ENCODE results near the gene FHAD1. TPM values are rescaled to one million over a fixed set of nuclear protein-coding genes. Genes with fewer than 3 reads are reported as not detected.

Gene FHAD1
- total and polyA plus RNA-seq, 10 of the 15 experiments (the other 5 are each of a cell fraction or from before 2014, with no cell fraction given) = 0.09 to 1.0 (median 0.32) TPM; not detected in 2

- 52% methylated on average over 11 of the region's 11 CpGs for WGBS (ENCODE audit: insufficient coverage, insufficient replicate concordance, low lambda C conversion rate, missing lambda C conversion rate)
- DNase-seq (ENCODE audit: low read depth, low spot score) (no peak), ATAC-seq (no peak), FAIRE-seq (no peak)
- Histone ChIP-seq H3K4me1 (ENCODE audit: control insufficient read depth, insufficient read depth, low read length) (peaks cover 9% of the 10 kb centered on the region), H3K27ac (ENCODE audit: control insufficient read depth, insufficient read depth) (no peak overlapping the region), H3K27me3 (replicated peaks in 1 of 2; ENCODE audit: control insufficient read depth in 2 of 2, insufficient read depth in 2 of 2, low read length in 1 of 2) (no peaks in the 10 kb centered on the region), H3K79me2 (ENCODE audit: control insufficient read depth, insufficient read depth, low read length) (no peaks in the 10 kb centered on the region), H3K4me3 (no peak overlapping the region), H2AFZ (ENCODE audit: control insufficient read depth, low read depth, low read length) (no peak overlapping the region), H3K9ac (ENCODE audit: control insufficient read depth, insufficient read depth, low read length) (no peak overlapping the region), H3K4me2 (ENCODE audit: control insufficient read depth, insufficient read depth) (no peak overlapping the region), H3K9me3 (replicated peaks; ENCODE audit: control insufficient read depth, insufficient read depth, low read length) (no peaks in the 10 kb centered on the region), H3K36me3 (ENCODE audit: control insufficient read depth in 2 of 2, insufficient read depth in 2 of 2, low read length in 1 of 2) (no peaks in the 10 kb centered on the region), H4K20me1 (ENCODE audit: control insufficient read depth, insufficient read depth) (no peaks in the 10 kb centered on the region)
- POLR2A ChIA-PET = no interaction called here
- RAD21 ChIA-PET (ENCODE audit: unreplicated experiment) = no interaction called here
- SMC1A ChIA-PET (ENCODE audit: uncharacterized antibody, unreplicated experiment) = no interaction called here
- BruUV-seq (replicated peaks) = no TSS peak
- in situ Hi-C loops (cut with MboI) (no loop called here), intact Hi-C loops (cut with micrococcal nuclease; ENCODE audit: unreplicated experiment) (no loop called here)
- CTCF ChIA-PET = no interaction called here
- TF ChIP-seq, protein P1, sequence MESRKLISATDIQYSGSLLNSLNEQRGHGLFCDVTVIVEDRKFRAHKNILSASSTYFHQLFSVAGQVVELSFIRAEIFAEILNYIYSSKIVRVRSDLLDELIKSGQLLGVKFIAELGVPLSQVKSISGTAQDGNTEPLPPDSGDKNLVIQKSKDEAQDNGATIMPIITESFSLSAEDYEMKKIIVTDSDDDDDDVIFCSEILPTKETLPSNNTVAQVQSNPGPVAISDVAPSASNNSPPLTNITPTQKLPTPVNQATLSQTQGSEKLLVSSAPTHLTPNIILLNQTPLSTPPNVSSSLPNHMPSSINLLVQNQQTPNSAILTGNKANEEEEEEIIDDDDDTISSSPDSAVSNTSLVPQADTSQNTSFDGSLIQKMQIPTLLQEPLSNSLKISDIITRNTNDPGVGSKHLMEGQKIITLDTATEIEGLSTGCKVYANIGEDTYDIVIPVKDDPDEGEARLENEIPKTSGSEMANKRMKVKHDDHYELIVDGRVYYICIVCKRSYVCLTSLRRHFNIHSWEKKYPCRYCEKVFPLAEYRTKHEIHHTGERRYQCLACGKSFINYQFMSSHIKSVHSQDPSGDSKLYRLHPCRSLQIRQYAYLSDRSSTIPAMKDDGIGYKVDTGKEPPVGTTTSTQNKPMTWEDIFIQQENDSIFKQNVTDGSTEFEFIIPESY (IDR thresholded peaks at IDR 0.05) = no peak
- no peak for TF ChIP-seq BMI1 (IDR thresholded peaks at IDR 0.05; ENCODE audit: borderline replicate concordance)
- TF ChIP-seq NFIC (IDR thresholded peaks at IDR 0.05; ENCODE audit: low read depth, low read length) = no peak
- TF ChIP-seq MEF2B (IDR thresholded peaks at IDR 0.05; ENCODE audit: partially characterized antibody, poor library complexity, severe bottlenecking) = no peak
- TF ChIP-seq RAD51 (IDR thresholded peaks at IDR 0.05) = no peak
- TF ChIP-seq STAT1 (conservative IDR thresholded peaks at IDR 0.05) = no peak
- TF ChIP-seq, protein P2, sequence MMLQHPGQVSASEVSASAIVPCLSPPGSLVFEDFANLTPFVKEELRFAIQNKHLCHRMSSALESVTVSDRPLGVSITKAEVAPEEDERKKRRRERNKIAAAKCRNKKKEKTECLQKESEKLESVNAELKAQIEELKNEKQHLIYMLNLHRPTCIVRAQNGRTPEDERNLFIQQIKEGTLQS (IDR thresholded peaks at IDR 0.05; ENCODE audit: borderline replicate concordance, extremely low read depth, low read depth, low read length) = no peak
- no peak for TF ChIP-seq ZSCAN29 (IDR thresholded peaks at IDR 0.05)
- no peak for TF ChIP-seq NKRF (conservative IDR thresholded peaks at IDR 0.05)
- no peak for TF ChIP-seq HDAC2 (IDR thresholded peaks at IDR 0.05)
- TF ChIP-seq, protein P3, sequence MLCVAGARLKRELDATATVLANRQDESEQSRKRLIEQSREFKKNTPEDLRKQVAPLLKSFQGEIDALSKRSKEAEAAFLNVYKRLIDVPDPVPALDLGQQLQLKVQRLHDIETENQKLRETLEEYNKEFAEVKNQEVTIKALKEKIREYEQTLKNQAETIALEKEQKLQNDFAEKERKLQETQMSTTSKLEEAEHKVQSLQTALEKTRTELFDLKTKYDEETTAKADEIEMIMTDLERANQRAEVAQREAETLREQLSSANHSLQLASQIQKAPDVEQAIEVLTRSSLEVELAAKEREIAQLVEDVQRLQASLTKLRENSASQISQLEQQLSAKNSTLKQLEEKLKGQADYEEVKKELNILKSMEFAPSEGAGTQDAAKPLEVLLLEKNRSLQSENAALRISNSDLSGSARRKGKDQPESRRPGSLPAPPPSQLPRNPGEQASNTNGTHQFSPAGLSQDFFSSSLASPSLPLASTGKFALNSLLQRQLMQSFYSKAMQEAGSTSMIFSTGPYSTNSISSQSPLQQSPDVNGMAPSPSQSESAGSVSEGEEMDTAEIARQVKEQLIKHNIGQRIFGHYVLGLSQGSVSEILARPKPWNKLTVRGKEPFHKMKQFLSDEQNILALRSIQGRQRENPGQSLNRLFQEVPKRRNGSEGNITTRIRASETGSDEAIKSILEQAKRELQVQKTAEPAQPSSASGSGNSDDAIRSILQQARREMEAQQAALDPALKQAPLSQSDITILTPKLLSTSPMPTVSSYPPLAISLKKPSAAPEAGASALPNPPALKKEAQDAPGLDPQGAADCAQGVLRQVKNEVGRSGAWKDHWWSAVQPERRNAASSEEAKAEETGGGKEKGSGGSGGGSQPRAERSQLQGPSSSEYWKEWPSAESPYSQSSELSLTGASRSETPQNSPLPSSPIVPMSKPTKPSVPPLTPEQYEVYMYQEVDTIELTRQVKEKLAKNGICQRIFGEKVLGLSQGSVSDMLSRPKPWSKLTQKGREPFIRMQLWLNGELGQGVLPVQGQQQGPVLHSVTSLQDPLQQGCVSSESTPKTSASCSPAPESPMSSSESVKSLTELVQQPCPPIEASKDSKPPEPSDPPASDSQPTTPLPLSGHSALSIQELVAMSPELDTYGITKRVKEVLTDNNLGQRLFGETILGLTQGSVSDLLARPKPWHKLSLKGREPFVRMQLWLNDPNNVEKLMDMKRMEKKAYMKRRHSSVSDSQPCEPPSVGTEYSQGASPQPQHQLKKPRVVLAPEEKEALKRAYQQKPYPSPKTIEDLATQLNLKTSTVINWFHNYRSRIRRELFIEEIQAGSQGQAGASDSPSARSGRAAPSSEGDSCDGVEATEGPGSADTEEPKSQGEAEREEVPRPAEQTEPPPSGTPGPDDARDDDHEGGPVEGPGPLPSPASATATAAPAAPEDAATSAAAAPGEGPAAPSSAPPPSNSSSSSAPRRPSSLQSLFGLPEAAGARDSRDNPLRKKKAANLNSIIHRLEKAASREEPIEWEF (IDR thresholded peaks at IDR 0.05; ENCODE audit: insufficient replicate concordance, low read depth, low read length) = no peak
- no peak for TF ChIP-seq BRCA1 (IDR thresholded peaks at IDR 0.05; ENCODE audit: low read depth, low read length)
- no peak for TF ChIP-seq FOXK2 (IDR thresholded peaks at IDR 0.05)
- TF ChIP-seq NFXL1 (IDR thresholded peaks at IDR 0.05; ENCODE audit: borderline replicate concordance) = no peak
Measured at GRCh38 chr1:15353839-15354579, 107.0 kb downstream of the FHAD1 start.
